ENCODE measurements around the gene ATP8A2. TPM values are rescaled to one million over a fixed set of nuclear protein-coding genes. Genes with fewer than 3 reads are reported as not detected.

ATP8A2 gene
- total and polyA plus RNA-seq, 11 donors: 0.01 to 0.29 (median 0.05) TPM; not detected in 2

DNA sequence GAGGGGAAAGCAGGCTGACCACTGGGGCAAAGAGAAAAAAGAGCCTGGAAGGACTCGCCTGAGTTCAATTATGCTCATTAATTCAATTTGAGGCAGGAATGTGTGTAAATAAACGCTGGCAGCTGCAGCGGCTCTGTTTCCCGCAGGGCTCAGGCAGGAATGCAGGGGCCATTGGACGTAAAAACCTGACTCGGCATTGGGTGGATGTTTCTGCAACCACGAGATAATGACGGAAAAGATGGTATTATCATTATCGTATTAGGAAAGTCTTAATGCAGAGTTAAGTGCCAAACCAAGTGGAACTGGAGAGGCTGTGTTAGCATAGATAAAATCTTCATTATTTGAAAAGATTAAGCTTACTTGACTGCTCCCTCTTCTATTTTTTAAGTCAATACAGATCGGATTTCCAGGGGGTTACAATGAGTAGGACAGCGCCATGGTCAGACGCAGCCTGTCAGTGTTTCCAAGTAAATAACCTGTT, 510.2 kb downstream of the ATP8A2 start:
- Histone ChIP-seq H3K9me3 (no peaks in the 10 kb centered on the region), H3K27me3 (peaks cover 0 to 24% (median 0%) of the 10 kb centered on the region in 9 donors), H3K4me3 (no peak overlapping the region), H3K36me3 (no peaks in the 10 kb centered on the region), H3K27ac (no peak overlapping the region), H3K4me1 (peaks cover 0 to 6% (median 0%) of the 10 kb centered on the region in 12 donors)
- no peak for TF ChIP-seq POLR2A (IDR thresholded peaks at IDR 0.05)
- TF ChIP-seq, protein P1, sequence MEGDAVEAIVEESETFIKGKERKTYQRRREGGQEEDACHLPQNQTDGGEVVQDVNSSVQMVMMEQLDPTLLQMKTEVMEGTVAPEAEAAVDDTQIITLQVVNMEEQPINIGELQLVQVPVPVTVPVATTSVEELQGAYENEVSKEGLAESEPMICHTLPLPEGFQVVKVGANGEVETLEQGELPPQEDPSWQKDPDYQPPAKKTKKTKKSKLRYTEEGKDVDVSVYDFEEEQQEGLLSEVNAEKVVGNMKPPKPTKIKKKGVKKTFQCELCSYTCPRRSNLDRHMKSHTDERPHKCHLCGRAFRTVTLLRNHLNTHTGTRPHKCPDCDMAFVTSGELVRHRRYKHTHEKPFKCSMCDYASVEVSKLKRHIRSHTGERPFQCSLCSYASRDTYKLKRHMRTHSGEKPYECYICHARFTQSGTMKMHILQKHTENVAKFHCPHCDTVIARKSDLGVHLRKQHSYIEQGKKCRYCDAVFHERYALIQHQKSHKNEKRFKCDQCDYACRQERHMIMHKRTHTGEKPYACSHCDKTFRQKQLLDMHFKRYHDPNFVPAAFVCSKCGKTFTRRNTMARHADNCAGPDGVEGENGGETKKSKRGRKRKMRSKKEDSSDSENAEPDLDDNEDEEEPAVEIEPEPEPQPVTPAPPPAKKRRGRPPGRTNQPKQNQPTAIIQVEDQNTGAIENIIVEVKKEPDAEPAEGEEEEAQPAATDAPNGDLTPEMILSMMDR (IDR thresholded peaks at IDR 0.05): no peak
- intact Hi-C loops (cut with DNase I): no loop called here
- no peak for ATAC-seq
- 29 to 42% (median 37%) methylated on average over 12 of the region's 12 CpGs for WGBS, 4 donors
- no peak for DNase-seq

GRCh38 chr13:25882466-25883357, 510.9 kb downstream of the ATP8A2 start:
- ATAC-seq (no peak), DNase-seq (no peak)
- WGBS, 4 donors: 83 to 89% (median 84%) methylated on average over 8 of the region's 8 CpGs
- H3K9me3 ChIP-seq: no peaks in the 10 kb centered on the region
- peaks cover 0 to 6% (median 0%) of the 10 kb centered on the region in 12 donors for H3K4me1 ChIP-seq
- H3K4me3 ChIP-seq: no peak overlapping the region
- intact Hi-C loops (cut with DNase I): no loop called here
- no peak overlapping the region for H3K27ac ChIP-seq
- TF ChIP-seq, protein P1 (IDR thresholded peaks at IDR 0.05): no peak
- TF ChIP-seq POLR2A (IDR thresholded peaks at IDR 0.05): no peak
- no peaks in the 10 kb centered on the region for H3K36me3 ChIP-seq
- peaks cover 0 to 24% (median 0%) of the 10 kb centered on the region in 9 donors for H3K27me3 ChIP-seq

DNA sequence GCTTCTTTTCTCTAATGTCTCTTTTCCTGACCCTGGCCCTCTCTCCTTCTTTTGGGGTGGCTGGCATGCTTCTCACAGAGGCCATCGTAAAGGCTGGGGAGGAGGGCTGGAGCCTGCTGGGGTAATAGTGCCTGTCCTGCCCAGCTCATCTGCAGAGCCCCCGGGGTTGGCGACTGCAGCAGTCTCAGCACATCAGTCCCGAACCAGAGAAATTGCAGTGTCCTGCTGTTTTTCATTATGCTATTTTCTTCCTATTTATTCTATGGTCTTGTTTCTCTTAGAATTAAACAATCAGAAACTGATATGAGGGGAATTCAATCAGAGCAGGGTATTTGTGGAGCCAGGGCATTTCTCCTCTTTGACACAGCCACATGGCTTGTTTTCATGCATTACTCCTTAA, 513.6 kb downstream of the ATP8A2 start:
- intact Hi-C loops (cut with DNase I): no loop called here
- no peak for ATAC-seq
- H3K4me3 ChIP-seq: no peak overlapping the region

More for the DNA sequence above, 513.6 kb downstream of the ATP8A2 start:
- Histone ChIP-seq H3K27me3 (peaks cover 0 to 24% (median 0%) of the 10 kb centered on the region in 9 donors), H3K36me3 (no peaks in the 10 kb centered on the region), H3K27ac (no peak overlapping the region), H3K9me3 (no peaks in the 10 kb centered on the region), H3K4me1 (peaks cover 0 to 6% (median 0%) of the 10 kb centered on the region in 12 donors)
- TF ChIP-seq, protein P1 (IDR thresholded peaks at IDR 0.05): no peak
- TF ChIP-seq POLR2A (IDR thresholded peaks at IDR 0.05): no peak
- no peak for DNase-seq
- WGBS, 4 donors: 89 to 98% (median 91%) methylated on average over 4 of the region's 4 CpGs

Data from heart left ventricle (tissue), 16 donors.